ENCODE results near the gene COL23A1. TPM values are rescaled to one million over a fixed set of nuclear protein-coding genes. Genes with fewer than 3 reads are reported as not detected.

COL23A1 gene
- total RNA-seq, 1 experiment from 2014 or later: 0.18 TPM

GRCh38 chr5:178450121-178451028 is 139.8 kb downstream of the COL23A1 start:
- TF ChIP-seq CTCF (IDR thresholded peaks at IDR 0.05; ENCODE audit: insufficient read depth in 1 of 2, low read depth in 1 of 2, low read length in 1 of 2, severe bottlenecking in 1 of 2, unreplicated experiment in 1 of 2): no peak
- Mint-ChIP-seq H3K36me3 (ENCODE audit: insufficient read depth, unreplicated experiment) (no peaks in the 10 kb centered on the region), H3K27me3 (ENCODE audit: insufficient read depth, unreplicated experiment) (peaks cover 9% of the 10 kb centered on the region), H3K27ac (ENCODE audit: unreplicated experiment) (no peak overlapping the region), H3K9me3 (ENCODE audit: unreplicated experiment) (no peaks in the 10 kb centered on the region), H3K4me1 (ENCODE audit: low read depth, unreplicated experiment) (no peaks in the 10 kb centered on the region), H3K4me3 (ENCODE audit: unreplicated experiment) (no peak overlapping the region)
- intact Hi-C loops (cut with micrococcal nuclease; ENCODE audit: unreplicated experiment): no loop called here
- Histone ChIP-seq H3K36me3 (ENCODE audit: control insufficient read depth, insufficient read depth, low read length) (no peaks in the 10 kb centered on the region), H3K4me3 (ENCODE audit: low read depth, low read length) (no peak overlapping the region), H3K27me3 (replicated peaks; ENCODE audit: control insufficient read depth, insufficient read depth, low read length) (no peaks in the 10 kb centered on the region; the same call in 1 of the 2 replicates), H3K4me1 (no peaks in the 10 kb centered on the region), H3K9me3 (no peaks in the 10 kb centered on the region)
- ChIA-PET POLR2A (no interaction called here), CTCF (interaction anchor here (0.6 to 0.9 kb wide), 2 partner anchors 11 to 385 kb away, joined by 3 to 5 read pairs; no protein-coding TSS in a partner anchor)
- DNase-seq: no peak
- BruUV-seq (replicated peaks): no TSS peak

GRCh38 chr5:178449163-178450070 is 140.8 kb downstream of the COL23A1 start:
- no peaks in the 10 kb centered on the region for H3K4me1 Mint-ChIP-seq (ENCODE audit: low read depth, unreplicated experiment)
- H3K4me1 ChIP-seq: no peaks in the 10 kb centered on the region
- no peaks in the 10 kb centered on the region for H3K9me3 ChIP-seq
- no TSS peak for BruUV-seq (replicated peaks)
- no peaks in the 10 kb centered on the region for H3K36me3 Mint-ChIP-seq (ENCODE audit: insufficient read depth, unreplicated experiment)
- H3K4me3 ChIP-seq (ENCODE audit: low read depth, low read length): no peak overlapping the region
- intact Hi-C loops (cut with micrococcal nuclease; ENCODE audit: unreplicated experiment): no loop called here
- H3K27ac Mint-ChIP-seq (ENCODE audit: unreplicated experiment): no peak overlapping the region
- H3K27me3 ChIP-seq (replicated peaks; ENCODE audit: control insufficient read depth, insufficient read depth, low read length): no peaks in the 10 kb centered on the region; the same call in 1 of the 2 replicates
- ChIA-PET CTCF (interaction anchor here (0.6 to 0.9 kb wide), 2 partner anchors 12 to 384 kb away, joined by 3 to 5 read pairs; no protein-coding TSS in a partner anchor), POLR2A (no interaction called here)
- no peaks in the 10 kb centered on the region for H3K9me3 Mint-ChIP-seq (ENCODE audit: unreplicated experiment)
- no peaks in the 10 kb centered on the region for H3K36me3 ChIP-seq (ENCODE audit: control insufficient read depth, insufficient read depth, low read length)
- H3K27me3 Mint-ChIP-seq (ENCODE audit: insufficient read depth, unreplicated experiment): peaks cover 13% of the 10 kb centered on the region
- DNase-seq: no peak
- H3K4me3 Mint-ChIP-seq (ENCODE audit: unreplicated experiment): no peak overlapping the region
- TF ChIP-seq CTCF (IDR thresholded peaks at IDR 0.05; ENCODE audit: insufficient read depth in 1 of 2, low read depth in 1 of 2, low read length in 1 of 2, severe bottlenecking in 1 of 2, unreplicated experiment in 1 of 2): no peak

GRCh38 chr5:178445534-178445933 is 144.7 kb downstream of the COL23A1 start:
- Histone ChIP-seq H3K4me3 (ENCODE audit: low read depth, low read length) (no peak overlapping the region), H3K36me3 (ENCODE audit: control insufficient read depth, insufficient read depth, low read length) (no peaks in the 10 kb centered on the region), H3K4me1 (no peaks in the 10 kb centered on the region), H3K9me3 (no peaks in the 10 kb centered on the region), H3K27me3 (replicated peaks; ENCODE audit: control insufficient read depth, insufficient read depth, low read length) (no peaks in the 10 kb centered on the region)
- no peak for DNase-seq
- no peak overlapping the region for H3K4me3 Mint-ChIP-seq (ENCODE audit: unreplicated experiment)
- no peaks in the 10 kb centered on the region for H3K36me3 Mint-ChIP-seq (ENCODE audit: insufficient read depth, unreplicated experiment)
- H3K27me3 Mint-ChIP-seq (ENCODE audit: insufficient read depth, unreplicated experiment): peaks cover 13% of the 10 kb centered on the region
- H3K9me3 Mint-ChIP-seq (ENCODE audit: unreplicated experiment): no peaks in the 10 kb centered on the region
- CTCF ChIA-PET: no interaction called here
- POLR2A ChIA-PET: no interaction called here
- no peak for TF ChIP-seq CTCF (IDR thresholded peaks at IDR 0.05; ENCODE audit: insufficient read depth in 1 of 2, low read depth in 1 of 2, low read length in 1 of 2, severe bottlenecking in 1 of 2, unreplicated experiment in 1 of 2)
- intact Hi-C loops (cut with micrococcal nuclease; ENCODE audit: unreplicated experiment): no loop called here
- no peaks in the 10 kb centered on the region for H3K4me1 Mint-ChIP-seq (ENCODE audit: low read depth, unreplicated experiment)
- no TSS peak for BruUV-seq (replicated peaks)
- no peak overlapping the region for H3K27ac Mint-ChIP-seq (ENCODE audit: unreplicated experiment)

All from Caco-2 (cell line).